GM21619 (cell line): Measurements from ENCODE around the gene TDO2.
"Not testable (repeated sequence)": the region's sequence is repeated elsewhere in the genome, so short reads cannot be mapped to it uniquely, and the experiment has no call there.

Source experiments
- ATAC-seq: cut with Tn5 transposase; IDR thresholded peaks from one replicate; pipeline ENCODE4 v1.9.1; 2021; ENCODE audit not compliant: unreplicated experiment

TDO2 gene

GRCh38 chr4:155906554-155907247 is 3.2 kb downstream of the TDO2 start:
- ATAC-seq, result no peak

GRCh38 chr4:155907556-155907955 is 4.1 kb downstream of the TDO2 start:
- no peak for ATAC-seq

- ATAC-seq, result no peak
Measured at GRCh38 chr4:155908187-155909139, 5.0 kb downstream of the TDO2 start.

GRCh38 chr4:155909615-155910226 is 6.2 kb downstream of the TDO2 start:
- ATAC-seq, result no peak

GRCh38 chr4:155911905-155912304 is 8.4 kb downstream of the TDO2 start:
- no peak for ATAC-seq

GRCh38 chr4:155914782-155915181 is 11.3 kb downstream of the TDO2 start:
- no peak for ATAC-seq

- no peak for ATAC-seq
Measured at GRCh38 chr4:155921597-155921996, 18.1 kb downstream of the TDO2 start.

- no peak for ATAC-seq
Measured at GRCh38 chr4:155924637-155925036, 21.1 kb downstream of the TDO2 start.

- ATAC-seq, result peak; percentile 45
Measured at GRCh38 chr4:155929833-155930232, 26.3 kb downstream of the TDO2 start.

GRCh38 chr4:155930330-155930729 is 26.8 kb downstream of the TDO2 start:
- no peak for ATAC-seq

- ATAC-seq, result no peak
Measured at GRCh38 chr4:155931634-155932033, 28.1 kb downstream of the TDO2 start.

GRCh38 chr4:155934634-155935033 is 31.1 kb downstream of the TDO2 start:
- not testable (repeated sequence) for ATAC-seq

GRCh38 chr4:155935389-155935986 is 32.0 kb downstream of the TDO2 start:
- ATAC-seq, result no peak

GRCh38 chr4:155941085-155941790 is 37.7 kb downstream of the TDO2 start:
- no peak for ATAC-seq

GRCh38 chr4:155941820-155942219 is 38.3 kb downstream of the TDO2 start:
- no peak for ATAC-seq

- ATAC-seq, result no peak
Measured at GRCh38 chr4:155943605-155944291, 40.3 kb downstream of the TDO2 start.

GRCh38 chr4:155944516-155944915 is 41.0 kb downstream of the TDO2 start:
- ATAC-seq, result no peak

- no peak for ATAC-seq
Measured at GRCh38 chr4:155946486-155946885, 43.0 kb downstream of the TDO2 start.

- ATAC-seq, result no peak
Measured at GRCh38 chr4:155948541-155948940, 45.0 kb downstream of the TDO2 start.

GRCh38 chr4:155950461-155950860 is 47.0 kb downstream of the TDO2 start:
- ATAC-seq, result no peak
